Ramos (cell line): ENCODE results near the gene MICU1.

Source experiments
- in situ Hi-C: fragments of 300-500 bp; cut with MboI; formaldehyde crosslinking; loops from one replicate; pipeline ENCODE4 v1.14.3; 2022; ENCODE audit warnings: low sequenced_read_pairs; ENCODE audit not compliant: unreplicated experiment

Gene MICU1

GRCh38 chr10:72364239-72364777 is 261.6 kb downstream of the MICU1 start:
- in situ Hi-C loops, result loop anchor here (10.0 to 25.0 kb wide), 2 partner anchors 470 to 798 kb away; partner anchors contain the start of genes ECD and FAM149B1

GRCh38 chr10:72356987-72357386 is 268.9 kb downstream of the MICU1 start:
- in situ Hi-C loops, result loop anchor here (25.0 kb wide), 1 partner anchor 805 kb away; the partner anchor contains the start of genes ECD and FAM149B1

- in situ Hi-C loops, result loop anchor here (25.0 kb wide), 1 partner anchor 806 kb away; the partner anchor contains the start of genes ECD and FAM149B1
Observed at GRCh38 chr10:72356115-72356514, 269.8 kb downstream of the MICU1 start.

GRCh38 chr10:72355214-72355555 is 270.7 kb downstream of the MICU1 start:
- in situ Hi-C loops, result loop anchor here (25.0 kb wide), 1 partner anchor 807 kb away; the partner anchor contains the start of genes ECD and FAM149B1

- in situ Hi-C loops, result loop anchor here (25.0 kb wide), 1 partner anchor 808 kb away; the partner anchor contains the start of genes ECD and FAM149B1
Observed at GRCh38 chr10:72354356-72355213, 271.3 kb downstream of the MICU1 start, which contains the start of gene DNAJB12. Gene DNAJB12, minus strand, starts transcription at chr10:72354919. Its CDS starts 22 bp downstream, at chr10:72354897.

- in situ Hi-C loops, result loop anchor here (25.0 kb wide), 1 partner anchor 808 kb away; the partner anchor contains the start of genes ECD and FAM149B1
Observed at GRCh38 chr10:72353965-72354355, 271.9 kb downstream of the MICU1 start.

GRCh38 chr10:72353028-72353964 is 272.6 kb downstream of the MICU1 start:
- in situ Hi-C loops, result loop anchor here (25.0 kb wide), 1 partner anchor 809 kb away; the partner anchor contains the start of genes ECD and FAM149B1

GRCh38 chr10:72351479-72351878 is 274.4 kb downstream of the MICU1 start:
- in situ Hi-C loops, result loop anchor here (25.0 kb wide), 1 partner anchor 811 kb away; the partner anchor contains the start of genes ECD and FAM149B1

GRCh38 chr10:72349438-72349837 is 276.4 kb downstream of the MICU1 start:
- in situ Hi-C loops, result loop anchor here (10.0 kb wide), 1 partner anchor 455 kb away; no protein-coding TSS in a partner anchor

GRCh38 chr10:72348282-72348681 is 277.6 kb downstream of the MICU1 start:
- in situ Hi-C loops, result loop anchor here (10.0 kb wide), 1 partner anchor 453 kb away; no protein-coding TSS in a partner anchor

GRCh38 chr10:72346117-72346516 is 279.8 kb downstream of the MICU1 start:
- in situ Hi-C loops, result loop anchor here (10.0 kb wide), 1 partner anchor 451 kb away; no protein-coding TSS in a partner anchor

- in situ Hi-C loops, result loop anchor here (5.0 to 10.0 kb wide), 2 partner anchors 378 to 450 kb away; no protein-coding TSS in a partner anchor
Observed at GRCh38 chr10:72344932-72345331, 280.9 kb downstream of the MICU1 start.

GRCh38 chr10:72342911-72343310 is 283.0 kb downstream of the MICU1 start:
- in situ Hi-C loops, result loop anchor here (5.0 to 10.0 kb wide), 2 partner anchors 376 to 448 kb away; no protein-coding TSS in a partner anchor

GRCh38 chr10:72340510-72341261 is 285.2 kb downstream of the MICU1 start:
- in situ Hi-C loops, result loop anchor here (5.0 to 10.0 kb wide), 2 partner anchors 373 to 446 kb away; no protein-coding TSS in a partner anchor

GRCh38 chr10:72338180-72338579 is 287.7 kb downstream of the MICU1 start:
- in situ Hi-C loops, result loop anchor here (5.0 kb wide), 1 partner anchor 291 kb away; no protein-coding TSS in a partner anchor

GRCh38 chr10:72337722-72338121 is 288.2 kb downstream of the MICU1 start:
- in situ Hi-C loops, result loop anchor here (5.0 kb wide), 1 partner anchor 290 kb away; no protein-coding TSS in a partner anchor

GRCh38 chr10:72337039-72337629 is 288.7 kb downstream of the MICU1 start:
- in situ Hi-C loops, result loop anchor here (5.0 kb wide), 1 partner anchor 290 kb away; no protein-coding TSS in a partner anchor
